ENCODE results near the gene MARK3. TPM values are rescaled to one million over a fixed set of nuclear protein-coding genes. Genes with fewer than 3 reads are reported as not detected.

Gene MARK3
- total and polyA plus RNA-seq, 2 of the 13 experiments (the other 11 are each of a cell fraction or from before 2014, with no cell fraction given): 47.7 to 56.6 TPM

- 0 out of 2 replicates have a peak, but pooled peaks have one; percentile 40 for TF ChIP-seq NKX3-1 (CRISPR knock-in tag; IDR thresholded peaks at IDR 0.05)
- no peak for TF ChIP-seq SIN3B (IDR thresholded peaks at IDR 0.05; ENCODE audit: low read length)
- no peak for TF ChIP-seq ZNF350 (CRISPR knock-in tag; IDR thresholded peaks at IDR 0.05; ENCODE audit: borderline replicate concordance, low read depth)
- TF ChIP-seq ZNF557 (CRISPR knock-in tag; IDR thresholded peaks at IDR 0.05): no peak
- TF ChIP-seq ZNF276 (CRISPR knock-in tag; IDR thresholded peaks at IDR 0.05; ENCODE audit: low read depth): no peak
- TF ChIP-seq ZBTB7B (CRISPR knock-in tag; IDR thresholded peaks at IDR 0.05): peak; percentile 84; the same call in 1 of the 2 replicates
- TF ChIP-seq SMC3 (IDR thresholded peaks at IDR 0.05; ENCODE audit: low read length): peak; percentile 55
- no peak; the same call in 1 of the 2 replicates for TF ChIP-seq EED (CRISPR knock-in tag; IDR thresholded peaks at IDR 0.05)
- TF ChIP-seq ZNF296 (CRISPR knock-in tag; conservative IDR thresholded peaks at IDR 0.05): no peak
- no peak for TF ChIP-seq HES4 (CRISPR knock-in tag; IDR thresholded peaks at IDR 0.05; ENCODE audit: borderline replicate concordance)
- no peak for TF ChIP-seq BCLAF1 (IDR thresholded peaks at IDR 0.05)
- no peak for TF ChIP-seq ZMAT3 (CRISPR knock-in tag; conservative IDR thresholded peaks at IDR 0.05)
- TF ChIP-seq HOXA3 (CRISPR knock-in tag; IDR thresholded peaks at IDR 0.05): peak; percentile 44; the same call in 1 of the 2 replicates
- no peak for TF ChIP-seq TOPORS (CRISPR knock-in tag; IDR thresholded peaks at IDR 0.05)
- no peak for TF ChIP-seq SNAPC4 (CRISPR knock-in tag; IDR thresholded peaks at IDR 0.05)
- TF ChIP-seq PRDM4 (CRISPR knock-in tag; IDR thresholded peaks at IDR 0.05; ENCODE audit: borderline replicate concordance): no peak
- TF ChIP-seq SRSF1 (optimal IDR thresholded peaks at IDR 0.05; ENCODE audit: low read depth, low read length): peak; percentile 47
- no peak for TF ChIP-seq ZSCAN9 (CRISPR knock-in tag; IDR thresholded peaks at IDR 0.05; ENCODE audit: borderline replicate concordance)
Measured at GRCh38 chr14:103546652-103547454, 161.6 kb downstream of the MARK3 start (continued).
